ENCODE data around the gene ALDOA.
"Not testable (repeated sequence)": the region's sequence is repeated elsewhere in the genome, so short reads cannot be mapped to it uniquely, and the experiment has no call there.

Gene ALDOA

DNA sequence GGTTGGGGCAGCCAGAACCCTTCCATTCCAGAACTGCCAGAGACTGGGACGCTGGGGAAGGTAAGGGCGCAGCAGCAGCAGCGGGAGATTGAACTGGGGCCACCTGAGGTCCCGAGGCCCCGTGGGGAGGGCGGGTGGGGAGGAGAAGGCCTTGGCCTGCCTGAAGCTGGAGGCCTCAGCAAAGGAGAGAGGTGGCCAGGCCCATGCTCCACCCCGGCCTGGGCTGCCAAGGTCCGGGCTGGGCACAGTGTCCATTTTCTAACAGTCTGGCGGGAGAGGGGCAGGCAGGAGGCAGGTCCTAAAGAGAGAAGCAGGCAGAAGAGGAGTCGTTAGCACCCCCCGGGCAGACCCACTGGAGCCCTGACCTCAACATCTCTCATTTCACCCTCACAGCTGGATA is 48.9 kb downstream of the ALDOA start:
- DNase-seq (ENCODE audit: low read depth, low spot score) = no peak
- Histone ChIP-seq H3K9ac (ENCODE audit: insufficient read length, low read depth) (no peak overlapping the region), H3K4me3 (ENCODE audit: insufficient read length, low read depth) (no peak overlapping the region), H3K27me3 (ENCODE audit: insufficient read depth, insufficient read length) (no peaks in the 10 kb centered on the region), H3K4me1 (ENCODE audit: insufficient read depth, insufficient read length) (peaks cover 15% of the 10 kb centered on the region), H3K9me3 (ENCODE audit: insufficient read depth, low read length) (no peaks in the 10 kb centered on the region), H3K36me3 (ENCODE audit: insufficient read depth, insufficient read length, low read length) (peaks cover 42% of the 10 kb centered on the region)
- TF ChIP-seq SUZ12 (IDR thresholded peaks at IDR 0.05; ENCODE audit: extremely low read depth, insufficient read depth, insufficient read length) = no peak
- no peak for TF ChIP-seq YY1 (IDR thresholded peaks at IDR 0.05; ENCODE audit: insufficient read depth, insufficient read length)
- no peak for TF ChIP-seq ZNF274 (IDR thresholded peaks at IDR 0.05; ENCODE audit: low read depth, low read length)

DNA sequence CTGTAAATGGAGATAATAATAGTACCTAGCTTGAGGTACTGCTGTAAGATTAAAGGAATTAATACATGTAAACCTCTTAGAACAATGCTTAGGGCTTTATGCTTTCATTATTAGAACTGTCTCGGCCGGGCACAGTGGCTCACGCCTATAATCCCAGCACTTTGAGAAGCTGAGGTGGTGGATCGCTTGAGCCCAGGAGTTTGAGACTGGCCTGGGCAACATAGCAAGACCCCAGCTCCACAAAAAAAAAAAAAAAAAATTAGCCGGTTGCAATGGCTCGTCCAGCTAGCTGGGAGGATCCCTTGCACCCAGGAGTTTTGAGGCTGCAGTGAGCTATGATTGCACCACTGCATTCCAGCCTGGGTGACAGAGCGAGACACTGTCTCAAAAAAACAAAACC is 49.3 kb downstream of the ALDOA start:
- H3K4me1 ChIP-seq (ENCODE audit: insufficient read depth, insufficient read length) = peaks cover 15% of the 10 kb centered on the region
- DNase-seq (ENCODE audit: low read depth, low spot score); H3K9ac ChIP-seq (ENCODE audit: insufficient read length, low read depth); H3K27me3 ChIP-seq (ENCODE audit: insufficient read depth, insufficient read length); H3K4me3 ChIP-seq (ENCODE audit: insufficient read length, low read depth); H3K9me3 ChIP-seq (ENCODE audit: insufficient read depth, low read length): not testable (repeated sequence)
- peaks cover 46% of the 10 kb centered on the region for H3K36me3 ChIP-seq (ENCODE audit: insufficient read depth, insufficient read length, low read length)

DNA sequence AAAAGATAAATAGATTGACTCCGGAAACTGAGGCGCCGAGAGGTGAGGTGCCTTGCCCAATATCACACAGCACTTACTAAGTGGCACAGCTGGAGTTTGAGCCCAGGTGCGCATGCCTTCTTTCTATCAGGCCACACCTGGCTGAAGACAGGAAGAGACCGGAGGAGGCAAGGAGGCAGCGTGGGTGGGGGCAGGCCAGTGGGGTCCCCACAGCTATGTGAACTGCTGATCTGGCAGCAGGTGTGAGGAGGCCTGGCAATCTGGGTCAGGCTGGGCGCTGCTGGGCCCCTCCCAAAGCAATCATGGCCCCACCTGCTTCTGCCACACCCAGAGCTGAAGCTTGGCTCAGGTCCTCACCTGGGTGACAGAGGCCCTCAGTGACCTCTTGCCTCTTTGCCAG is 49.7 kb downstream of the ALDOA start:
- H3K9ac ChIP-seq (ENCODE audit: insufficient read length, low read depth) = no peak overlapping the region
- no peaks in the 10 kb centered on the region for H3K9me3 ChIP-seq (ENCODE audit: insufficient read depth, low read length)
- H3K4me1 ChIP-seq (ENCODE audit: insufficient read depth, insufficient read length) = peaks cover 15% of the 10 kb centered on the region
- DNase-seq (ENCODE audit: low read depth, low spot score) = no peak
- H3K27me3 ChIP-seq (ENCODE audit: insufficient read depth, insufficient read length) = no peaks in the 10 kb centered on the region
- TF ChIP-seq SUZ12 (IDR thresholded peaks at IDR 0.05; ENCODE audit: extremely low read depth, insufficient read depth, insufficient read length) = no peak
- TF ChIP-seq ZNF274 (IDR thresholded peaks at IDR 0.05; ENCODE audit: low read depth, low read length) = no peak
- no peak for TF ChIP-seq YY1 (IDR thresholded peaks at IDR 0.05; ENCODE audit: insufficient read depth, insufficient read length)
- no peak overlapping the region for H3K4me3 ChIP-seq (ENCODE audit: insufficient read length, low read depth)
- peaks cover 46% of the 10 kb centered on the region for H3K36me3 ChIP-seq (ENCODE audit: insufficient read depth, insufficient read length, low read length)

DNA sequence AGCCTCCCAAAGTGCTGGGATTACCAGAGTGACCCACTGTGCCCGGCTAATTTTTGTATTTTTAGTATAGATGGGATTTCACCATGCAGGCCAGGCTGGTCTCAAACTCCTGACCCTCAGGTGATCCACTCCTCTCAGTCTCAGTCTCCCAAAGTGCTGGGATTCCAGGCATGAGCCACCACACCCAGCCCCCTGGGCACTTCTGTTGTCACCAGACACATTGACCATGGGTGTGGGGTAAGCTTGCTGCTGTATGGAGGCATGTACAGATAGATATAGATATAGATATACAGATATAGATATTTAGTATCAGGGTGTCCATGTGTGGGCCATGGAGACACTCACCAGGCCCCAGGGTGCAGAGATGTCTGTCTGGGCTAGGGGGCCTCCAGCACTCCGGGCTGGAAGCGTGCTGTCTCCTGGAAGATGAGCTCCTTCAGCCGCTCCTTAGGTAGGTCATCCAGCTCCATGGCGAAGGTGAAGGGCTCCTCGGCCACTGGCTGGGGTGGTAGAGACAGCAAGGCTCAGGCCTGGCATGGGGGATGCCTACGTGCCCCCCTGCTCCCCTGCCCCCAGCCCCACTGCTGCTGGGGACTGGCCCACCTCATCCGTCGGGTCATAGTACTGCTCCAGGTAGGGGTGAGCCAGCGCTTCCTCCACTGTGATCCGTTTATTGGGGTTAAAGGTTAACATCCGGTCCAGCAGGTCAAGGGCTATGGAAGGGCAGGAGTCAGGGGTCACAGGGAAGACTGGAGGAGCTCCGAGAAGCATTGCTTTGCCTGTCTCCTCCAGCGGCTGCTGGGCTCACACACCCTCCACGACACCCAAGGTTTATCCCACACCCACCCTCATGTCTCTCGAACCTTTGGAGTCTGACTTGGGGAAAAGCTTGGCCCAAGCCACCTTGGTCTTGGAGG is 51.0 kb downstream of the ALDOA start:
- no peaks in the 10 kb centered on the region for H3K9me3 ChIP-seq (ENCODE audit: insufficient read depth, low read length)

DNA sequence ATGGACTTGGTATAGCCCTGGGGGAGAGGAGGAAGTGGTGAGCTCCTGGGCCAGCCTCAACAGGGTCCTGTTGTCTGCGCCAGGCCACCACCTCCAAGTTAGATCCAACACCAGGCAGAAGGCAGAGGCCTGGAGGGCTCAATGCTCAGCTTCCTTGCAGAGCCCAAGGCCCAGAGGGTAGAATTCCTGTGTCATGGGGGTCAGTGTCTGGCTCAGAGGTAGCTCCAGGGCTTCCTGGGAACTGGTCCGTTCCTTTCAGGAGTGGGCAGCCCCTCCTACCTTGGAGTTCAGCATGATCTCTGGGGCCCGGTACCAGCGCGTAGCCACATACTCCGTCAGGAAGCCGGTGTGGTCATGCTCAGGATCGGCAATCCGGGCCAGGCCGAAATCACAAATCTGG is 52.2 kb downstream of the ALDOA start:
- TF ChIP-seq YY1 (IDR thresholded peaks at IDR 0.05; ENCODE audit: insufficient read depth, insufficient read length) = no peak
- TF ChIP-seq SUZ12 (IDR thresholded peaks at IDR 0.05; ENCODE audit: extremely low read depth, insufficient read depth, insufficient read length) = no peak
- no peak for TF ChIP-seq ZNF274 (IDR thresholded peaks at IDR 0.05; ENCODE audit: low read depth, low read length)
- no peak overlapping the region for H3K4me3 ChIP-seq (ENCODE audit: insufficient read length, low read depth)
- DNase-seq (ENCODE audit: low read depth, low spot score) = no peak
- H3K9ac ChIP-seq (ENCODE audit: insufficient read length, low read depth) = no peak overlapping the region
- H3K4me1 ChIP-seq (ENCODE audit: insufficient read depth, insufficient read length) = peaks cover 15% of the 10 kb centered on the region
- H3K9me3 ChIP-seq (ENCODE audit: insufficient read depth, low read length) = no peaks in the 10 kb centered on the region
- peaks cover 40% of the 10 kb centered on the region for H3K36me3 ChIP-seq (ENCODE audit: insufficient read depth, insufficient read length, low read length)
- H3K27me3 ChIP-seq (ENCODE audit: insufficient read depth, insufficient read length) = no peaks in the 10 kb centered on the region

More for the DNA sequence above, 51.0 kb downstream of the ALDOA start:
- Histone ChIP-seq H3K36me3 (ENCODE audit: insufficient read depth, insufficient read length, low read length) (peaks cover 46% of the 10 kb centered on the region), H3K9ac (ENCODE audit: insufficient read length, low read depth) (no peak overlapping the region), H3K27me3 (ENCODE audit: insufficient read depth, insufficient read length) (no peaks in the 10 kb centered on the region), H3K4me3 (ENCODE audit: insufficient read length, low read depth) (no peak overlapping the region), H3K4me1 (ENCODE audit: insufficient read depth, insufficient read length) (peaks cover 12% of the 10 kb centered on the region)
- TF ChIP-seq YY1 (IDR thresholded peaks at IDR 0.05; ENCODE audit: insufficient read depth, insufficient read length) (no peak), ZNF274 (IDR thresholded peaks at IDR 0.05; ENCODE audit: low read depth, low read length) (no peak)
- DNase-seq (ENCODE audit: low read depth, low spot score) = no peak

DNA sequence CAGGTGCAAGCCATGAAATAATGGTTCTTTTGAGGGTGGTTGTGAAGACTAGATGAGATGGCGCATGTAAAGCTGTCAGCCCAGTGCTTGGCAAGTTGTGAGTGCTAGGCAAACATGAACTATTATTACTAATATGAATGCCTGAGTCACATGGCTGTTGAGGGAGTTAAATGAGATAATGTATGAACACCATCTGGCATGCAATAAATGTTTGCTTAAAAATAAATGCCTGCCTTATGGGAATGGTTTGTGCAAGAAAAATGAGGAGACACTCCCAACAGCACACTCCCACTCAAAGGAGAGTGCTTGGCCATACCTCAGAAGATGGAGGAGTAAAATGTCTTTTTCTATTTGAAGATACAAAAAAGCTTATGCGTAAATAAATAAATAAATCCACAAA is 53.9 kb downstream of the ALDOA start:
- Histone ChIP-seq H3K36me3 (ENCODE audit: insufficient read depth, insufficient read length, low read length) (peaks cover 36% of the 10 kb centered on the region), H3K4me1 (ENCODE audit: insufficient read depth, insufficient read length) (peaks cover 10% of the 10 kb centered on the region), H3K27me3 (ENCODE audit: insufficient read depth, insufficient read length) (no peaks in the 10 kb centered on the region), H3K4me3 (ENCODE audit: insufficient read length, low read depth) (no peak overlapping the region), H3K9ac (ENCODE audit: insufficient read length, low read depth) (no peak overlapping the region), H3K9me3 (ENCODE audit: insufficient read depth, low read length) (no peaks in the 10 kb centered on the region)
- no peak for DNase-seq (ENCODE audit: low read depth, low spot score)
- no peak for TF ChIP-seq YY1 (IDR thresholded peaks at IDR 0.05; ENCODE audit: insufficient read depth, insufficient read length)
- TF ChIP-seq SUZ12 (IDR thresholded peaks at IDR 0.05; ENCODE audit: extremely low read depth, insufficient read depth, insufficient read length) = no peak
- TF ChIP-seq ZNF274 (IDR thresholded peaks at IDR 0.05; ENCODE audit: low read depth, low read length) = no peak
